ENCODE results near the gene SCAANT1. TPM values are rescaled to one million over a fixed set of nuclear protein-coding genes. Genes with fewer than 3 reads are reported as not detected.

SCAANT1 gene
- total and polyA plus RNA-seq, 2 of the 8 experiments (the other 6 are each of a cell fraction or from before 2014, with no cell fraction given), result not detected

DNA sequence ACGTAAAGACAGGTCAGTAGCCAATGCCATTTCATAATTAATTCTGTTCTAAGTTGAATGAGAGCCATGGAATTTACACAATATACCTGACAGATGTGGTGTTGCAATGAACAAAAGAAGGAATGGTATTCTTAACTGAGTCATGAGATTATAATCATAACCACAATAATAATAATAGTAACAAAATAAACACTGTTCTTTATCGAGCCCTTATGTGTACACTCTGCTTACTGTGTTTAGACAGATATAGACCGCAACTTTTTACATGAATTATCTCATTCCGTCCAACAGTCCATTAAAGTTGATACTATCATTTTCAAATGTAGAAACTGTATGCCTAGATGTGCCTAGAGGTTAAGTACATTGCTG is 28.2 kb upstream of the SCAANT1 start (continued):
- no peak for TF ChIP-seq TBP (IDR thresholded peaks at IDR 0.05; ENCODE audit: low read depth, low read length)
- TF ChIP-seq JUND (IDR thresholded peaks at IDR 0.05; ENCODE audit: low read length), result no peak
- no peak for TF ChIP-seq HDAC2 (IDR thresholded peaks at IDR 0.05; ENCODE audit: borderline replicate concordance in 1 of 2, low read depth in 2 of 2, low read length in 2 of 2)
- no peak for TF ChIP-seq EZH2 (IDR thresholded peaks at IDR 0.05; ENCODE audit: low read depth, low read length, severe bottlenecking)
- TF ChIP-seq CHD1 (IDR thresholded peaks at IDR 0.05; ENCODE audit: low read depth, low read length), result no peak
- no peak for TF ChIP-seq YY1 (IDR thresholded peaks at IDR 0.05; ENCODE audit: low read depth, low read length)
- TF ChIP-seq TEAD4 (IDR thresholded peaks at IDR 0.05; ENCODE audit: low read depth, low read length), result no peak
- TF ChIP-seq, protein P1, sequence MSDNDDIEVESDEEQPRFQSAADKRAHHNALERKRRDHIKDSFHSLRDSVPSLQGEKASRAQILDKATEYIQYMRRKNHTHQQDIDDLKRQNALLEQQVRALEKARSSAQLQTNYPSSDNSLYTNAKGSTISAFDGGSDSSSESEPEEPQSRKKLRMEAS (IDR thresholded peaks at IDR 0.05), result no peak
